ENCODE measurements around the gene C5orf63.

The C5orf63 gene

DNA sequence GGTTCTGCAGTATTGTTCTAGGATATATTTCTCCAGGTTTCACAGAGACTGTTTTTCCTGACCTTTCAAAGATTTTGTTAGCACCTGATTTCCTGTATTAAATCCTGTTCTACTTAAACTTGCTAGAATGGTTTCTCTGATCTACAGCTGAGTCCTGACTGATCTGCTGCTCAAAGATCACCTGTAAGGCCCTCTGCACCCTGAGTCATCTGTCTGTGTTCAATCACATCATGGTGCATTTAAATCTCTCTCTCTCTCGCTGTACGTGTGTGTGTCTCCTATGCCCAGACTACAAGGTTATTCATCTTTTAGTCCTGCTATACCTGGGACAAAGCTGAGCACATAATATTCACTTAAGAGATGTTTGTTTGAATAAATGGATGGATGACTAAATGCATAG, 13.3 kb upstream of the C5orf63 start:
- no peak overlapping the region for H3K4me3 ChIP-seq (ENCODE audit: control insufficient read depth, low read depth, low read length)
- no peak for DNase-seq (ENCODE audit: low read depth)
- no peak for TF ChIP-seq CTCF (IDR thresholded peaks at IDR 0.05; ENCODE audit: control insufficient read depth, insufficient read depth, low read depth, low read length, missing control alignments)

DNA sequence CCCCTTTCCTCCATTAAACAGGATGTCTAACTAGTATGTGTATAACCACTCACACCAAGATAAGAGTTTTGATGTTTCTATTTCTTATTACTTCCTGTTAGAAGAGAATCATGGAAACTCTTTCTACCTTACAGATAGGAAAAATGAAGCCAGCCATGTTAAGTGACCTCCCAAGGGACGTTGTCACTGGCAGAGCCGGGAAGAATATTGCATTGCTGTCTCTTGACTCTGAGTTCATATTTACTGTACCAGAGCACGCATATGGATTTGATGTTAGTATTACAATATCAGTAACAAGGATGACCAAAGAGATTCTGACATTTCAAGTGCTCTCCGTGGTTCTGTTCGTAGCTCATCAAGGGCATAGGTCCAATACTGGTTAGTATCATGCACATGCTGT, 12.5 kb upstream of the C5orf63 start:
- no peak for DNase-seq (ENCODE audit: low read depth)
- no peak overlapping the region for H3K4me3 ChIP-seq (ENCODE audit: control insufficient read depth, low read depth, low read length)
- TF ChIP-seq CTCF (IDR thresholded peaks at IDR 0.05; ENCODE audit: control insufficient read depth, insufficient read depth, low read depth, low read length, missing control alignments), result no peak

DNA sequence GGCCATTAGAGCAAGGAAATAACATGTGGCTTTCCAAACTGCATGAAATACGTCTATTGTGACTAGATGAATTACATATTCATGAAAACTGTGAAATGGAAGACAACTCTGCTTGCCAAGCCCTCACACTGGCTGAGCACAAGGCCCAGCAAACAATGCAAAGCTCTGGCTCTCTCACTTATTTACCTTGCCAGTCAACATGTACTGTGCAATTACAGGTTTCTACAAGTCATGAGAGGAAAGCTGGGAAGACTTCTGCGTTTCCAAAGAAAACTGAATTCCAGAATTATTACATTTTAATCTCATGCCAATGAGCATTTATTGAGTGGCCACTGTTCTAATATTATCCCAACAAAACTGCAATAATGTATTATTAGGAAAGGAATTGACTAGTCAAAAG, 12.1 kb upstream of the C5orf63 start:
- no peak overlapping the region for H3K4me3 ChIP-seq (ENCODE audit: control insufficient read depth, low read depth, low read length)
- TF ChIP-seq CTCF (IDR thresholded peaks at IDR 0.05; ENCODE audit: control insufficient read depth, insufficient read depth, low read depth, low read length, missing control alignments), result no peak
- DNase-seq (ENCODE audit: low read depth), result no peak

DNA sequence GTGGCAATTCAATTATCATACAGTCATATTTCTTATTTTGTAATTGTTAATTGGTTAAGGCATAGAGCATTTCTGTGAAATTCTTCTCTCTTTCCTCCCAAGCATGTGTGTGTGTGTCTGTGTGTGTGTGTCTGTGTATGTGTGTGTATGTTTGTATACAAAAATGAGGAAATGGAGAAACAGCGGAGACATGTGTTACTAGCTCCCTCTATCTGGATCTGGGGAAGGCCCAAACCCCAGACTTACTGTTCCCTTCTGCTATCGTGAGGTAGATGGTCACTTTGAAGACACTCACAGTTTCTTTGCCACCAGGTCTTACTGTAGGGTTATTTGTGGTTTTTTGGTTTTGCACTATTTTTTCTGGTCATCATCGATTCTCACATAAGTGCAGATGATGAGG, 11.4 kb upstream of the C5orf63 start:
- H3K4me3 ChIP-seq (ENCODE audit: control insufficient read depth, low read depth, low read length), result no peak overlapping the region
- TF ChIP-seq CTCF (IDR thresholded peaks at IDR 0.05; ENCODE audit: control insufficient read depth, insufficient read depth, low read depth, low read length, missing control alignments), result no peak
- no peak for DNase-seq (ENCODE audit: low read depth)

DNA sequence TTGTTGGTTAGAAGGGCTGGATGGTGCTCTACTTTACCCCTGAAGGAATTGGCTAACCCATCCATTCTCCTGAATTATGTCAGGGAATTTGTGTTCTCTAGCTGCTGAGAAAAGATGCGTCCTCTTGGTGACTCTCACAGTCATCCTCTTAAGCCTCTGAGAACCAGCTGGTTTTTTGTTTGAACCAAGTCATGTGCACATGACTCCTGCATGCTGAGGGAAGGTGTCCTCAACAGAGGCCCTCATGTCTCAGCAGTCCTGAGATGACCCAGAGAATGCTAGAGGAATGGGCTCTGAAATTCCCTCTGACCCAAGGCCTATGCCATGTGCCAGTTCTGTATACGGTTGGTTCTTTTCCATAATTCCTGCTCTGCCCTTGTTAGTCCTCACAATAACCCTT, 10.4 kb upstream of the C5orf63 start:
- no peak overlapping the region for H3K4me3 ChIP-seq (ENCODE audit: control insufficient read depth, low read depth, low read length)
- DNase-seq (ENCODE audit: low read depth), result no peak
- no peak for TF ChIP-seq CTCF (IDR thresholded peaks at IDR 0.05; ENCODE audit: control insufficient read depth, insufficient read depth, low read depth, low read length, missing control alignments)

- no peak for DNase-seq (ENCODE audit: low read depth)
- no peak overlapping the region for H3K4me3 ChIP-seq (ENCODE audit: control insufficient read depth, low read depth, low read length)
- TF ChIP-seq CTCF (IDR thresholded peaks at IDR 0.05; ENCODE audit: control insufficient read depth, insufficient read depth, low read depth, low read length, missing control alignments), result no peak
Measured at GRCh38 chr5:127079994-127080491, 6.7 kb upstream of the C5orf63 start.

- no peak for TF ChIP-seq CTCF (IDR thresholded peaks at IDR 0.05; ENCODE audit: control insufficient read depth, insufficient read depth, low read depth, low read length, missing control alignments)
- no peak for DNase-seq (ENCODE audit: low read depth)
- H3K4me3 ChIP-seq (ENCODE audit: control insufficient read depth, low read depth, low read length), result no peak overlapping the region
Measured at GRCh38 chr5:127077366-127077765, 4.1 kb upstream of the C5orf63 start.
